Loucy (cell line): ENCODE results near the gene HPS3.

Source experiments
- H2AFZ ChIP-seq: fragments of 200-600 bp; sonication (generic); 2 replicates; pipeline ENCODE4 v1.6.0; 2016; ENCODE audit warnings: antibody characterized with exemption, mild to moderate bottlenecking, low read length, moderate library complexity
- H3F3A ChIP-seq: fragments of 200-600 bp; 2 replicates; pipeline ENCODE4 v1.6.0; 2016; ENCODE audit warnings: antibody characterized with exemption, low read depth, mild to moderate bottlenecking
- H3K27me3 ChIP-seq: fragments of 200-600 bp; sonication (generic); 2 replicates; pipeline ENCODE4 v1.6.1; 2014; ENCODE audit warnings: low read length, mild to moderate bottlenecking; ENCODE audit not compliant: insufficient read depth, poor library complexity, severe bottlenecking
- H3K36me3 ChIP-seq: fragments of 200-600 bp; sonication (generic); 2 replicates; pipeline ENCODE4 v1.6.1; 2016; ENCODE audit warnings: low read length; ENCODE audit not compliant: insufficient read depth
- H3K4me1 ChIP-seq: fragments of 200-600 bp; sonication (generic); 2 replicates; pipeline ENCODE4 v1.5.1; 2014; ENCODE audit warnings: low read length, mild to moderate bottlenecking; ENCODE audit not compliant: insufficient read depth, poor library complexity, severe bottlenecking
- H3K4me2 ChIP-seq: fragments of 200-600 bp; sonication (generic); 2 replicates; pipeline ENCODE4 v1.6.0; 2014; ENCODE audit warnings: antibody characterized with exemption, low read length, low read depth, mild to moderate bottlenecking; ENCODE audit not compliant: poor library complexity, severe bottlenecking
- H3K4me3 ChIP-seq: fragments of 200-600 bp; sonication (generic); 2 replicates; pipeline ENCODE4 v1.5.1; 2014; ENCODE audit warnings: low read length, mild to moderate bottlenecking, mixed read lengths; ENCODE audit not compliant: poor library complexity, severe bottlenecking
- H3K79me2 ChIP-seq: fragments of 200-600 bp; sonication (generic); 2 replicates; pipeline ENCODE4 v1.6.1; 2014; ENCODE audit warnings: low read length; ENCODE audit not compliant: insufficient read depth
- H3K9ac ChIP-seq: fragments of 200-600 bp; sonication (generic); 2 replicates; pipeline ENCODE4 v1.6.0; 2014; ENCODE audit warnings: mild to moderate bottlenecking, low read depth, low read length, moderate library complexity; ENCODE audit not compliant: poor library complexity, severe bottlenecking
- H3K9me2 ChIP-seq: fragments of 200-600 bp; sonication (generic); replicated peaks from 2 replicates; pipeline ENCODE4 v1.6.1; 2016; ENCODE audit warnings: low read depth, low read length, mixed read lengths
- H3K9me3 ChIP-seq: fragments of 200-600 bp; sonication (generic); 2 replicates; pipeline ENCODE4 v1.6.1; 2014; ENCODE audit warnings: mild to moderate bottlenecking, antibody characterized with exemption, low read length, low read depth; ENCODE audit not compliant: insufficient read depth
- H4K20me1 ChIP-seq: fragments of 200-600 bp; sonication (generic); 2 replicates; pipeline ENCODE4 v1.6.0; 2014; ENCODE audit warnings: antibody characterized with exemption, low read length, mild to moderate bottlenecking; ENCODE audit not compliant: insufficient read depth, poor library complexity, severe bottlenecking
- CTCF ChIP-seq: fragments of 200-600 bp; sonication (generic); conservative IDR thresholded peaks from 2 replicates; pipeline ENCODE4 v1.5.1; 2014; ENCODE audit warnings: mild to moderate bottlenecking, antibody characterized with exemption, low read length
- EZH2phosphoT487 ChIP-seq: fragments of 200-600 bp; IDR thresholded peaks from 2 replicates; pipeline ENCODE4 v1.6.1; 2018; ENCODE audit warnings: antibody characterized with exemption, mild to moderate bottlenecking, moderate library complexity, borderline replicate concordance

The HPS3 gene

GRCh38 chr3:149197669-149198068 is 68.2 kb downstream of the HPS3 start:
- no peaks in the 10 kb centered on the region for H3K36me3 ChIP-seq
- no peaks in the 10 kb centered on the region for H4K20me1 ChIP-seq
- no peaks in the 10 kb centered on the region for H3K79me2 ChIP-seq
- H3F3A ChIP-seq: no peaks in the 10 kb centered on the region
- no peaks in the 10 kb centered on the region for H3K9me2 ChIP-seq
- no peak overlapping the region for H3K4me2 ChIP-seq
- TF ChIP-seq CTCF (no peak), EZH2phosphoT487 (no peak)
- no peaks in the 10 kb centered on the region for H3K27me3 ChIP-seq
- no peak overlapping the region for H3K4me3 ChIP-seq
- no peak overlapping the region for H2AFZ ChIP-seq
- peaks cover 13% of the 10 kb centered on the region for H3K4me1 ChIP-seq
- H3K9me3 ChIP-seq: no peaks in the 10 kb centered on the region
- H3K9ac ChIP-seq: no peak overlapping the region

- H2AFZ ChIP-seq: no peak overlapping the region
- H4K20me1 ChIP-seq: no peaks in the 10 kb centered on the region
- TF ChIP-seq EZH2phosphoT487 (no peak), CTCF (no peak)
- H3K4me2 ChIP-seq: no peak overlapping the region
- H3K36me3 ChIP-seq: no peaks in the 10 kb centered on the region
- peaks cover 17% of the 10 kb centered on the region for H3K4me1 ChIP-seq
- H3K4me3 ChIP-seq: no peak overlapping the region
- H3K27me3 ChIP-seq: no peaks in the 10 kb centered on the region
- H3K9me2 ChIP-seq: no peaks in the 10 kb centered on the region
- H3K9me3 ChIP-seq: no peaks in the 10 kb centered on the region
- H3K9ac ChIP-seq: no peak overlapping the region
- no peaks in the 10 kb centered on the region for H3F3A ChIP-seq
- H3K79me2 ChIP-seq: no peaks in the 10 kb centered on the region
Observed at GRCh38 chr3:149198611-149199010, 69.2 kb downstream of the HPS3 start.

- Histone ChIP-seq H3K4me2 (no peak overlapping the region), H3K36me3 (no peaks in the 10 kb centered on the region)
Observed at GRCh38 chr3:149199474-149199873, 70.0 kb downstream of the HPS3 start.

More at GRCh38 chr3:149199474-149199873, 70.0 kb downstream of the HPS3 start:
- H3K9me3 ChIP-seq: no peaks in the 10 kb centered on the region
- H3K27me3 ChIP-seq: no peaks in the 10 kb centered on the region
- H3K4me1 ChIP-seq: peaks cover 26% of the 10 kb centered on the region
- no peaks in the 10 kb centered on the region for H3K79me2 ChIP-seq
- no peaks in the 10 kb centered on the region for H4K20me1 ChIP-seq
- no peak overlapping the region for H3K9ac ChIP-seq
- peak overlapping the region; percentile 45; the same call in 1 of the 2 replicates for H2AFZ ChIP-seq
- TF ChIP-seq CTCF (no peak), EZH2phosphoT487 (no peak)
- H3K9me2 ChIP-seq: no peaks in the 10 kb centered on the region
- H3F3A ChIP-seq: no peaks in the 10 kb centered on the region
- no peak overlapping the region for H3K4me3 ChIP-seq
